IMR-90 (cell line): ENCODE results near the gene SCYGR5. TPM values are rescaled to one million over a fixed set of nuclear protein-coding genes. Genes with fewer than 3 reads are reported as not detected.
A peak's percentile ranks its signal among the peaks of the same experiment; 100 is the strongest.

ENCODE experiments used
- ATAC-seq: fragments of 200-7000 bp; cut with Tn5 transposase; 2 replicates; pipeline ENCODE4 v1.9.1; 2020; ENCODE audit warnings: low read depth, mild to moderate bottlenecking, moderate library complexity
- BruUV-seq: library from RNA; stranded (reverse); fragments of 400-500 nt; replicated peaks from 2 replicates; lab custom pipeline; 2021; lab: Mats Ljungman, UMichigan
- CTCF ChIA-PET: fragments of 300-600 bp; formaldehyde crosslinking; extraction: SDS; loops from one replicate; lab custom pipeline; 2021; ENCODE audit warnings: antibody characterized with exemption; lab: Yijun Ruan, JAX
- POLR2A ChIA-PET: fragments of 300-600 bp; sonication (Branson Sonifier 250); formaldehyde crosslinking; loops from one replicate; lab custom pipeline; 2022; ENCODE audit warnings: antibody characterized with exemption; ENCODE audit not compliant: unreplicated experiment; lab: Charles Lee
- DNase-seq: peaks from one replicate; pipeline ENCODE4 v3.0.0; 2013
- H2AFZ ChIP-seq: replicated peaks from 2 replicates; pipeline ENCODE3; 2013; ENCODE audit warnings: low read length, mild to moderate bottlenecking; ENCODE audit not compliant: poor library complexity
- H2AK5ac ChIP-seq: 2 replicates; pipeline ENCODE4 v1.6.1; 2013; ENCODE audit warnings: low read depth, low read length, inconsistent platforms
- H2AK9ac ChIP-seq: replicated peaks from 2 replicates; pipeline ENCODE3; 2013; ENCODE audit warnings: mild to moderate bottlenecking, low read depth, low read length, moderate library complexity; ENCODE audit not compliant: poor library complexity
- H2BK120ac ChIP-seq: 2 replicates; pipeline ENCODE4 v1.6.1; 2013; ENCODE audit warnings: low read depth, low read length, inconsistent platforms
- H2BK15ac ChIP-seq: 3 replicates; pipeline ENCODE4 v1.6.1; 2013; ENCODE audit warnings: low read depth, low read length, inconsistent platforms
- H2BK20ac ChIP-seq: 2 replicates; pipeline ENCODE4 v1.6.1; 2013; ENCODE audit warnings: low read depth, mild to moderate bottlenecking, inconsistent platforms, low read length, moderate library complexity
- H2BK5ac ChIP-seq: 2 replicates; pipeline ENCODE4 v1.6.1; 2013; ENCODE audit warnings: mild to moderate bottlenecking, low read depth, low read length, inconsistent platforms; ENCODE audit not compliant: poor library complexity, severe bottlenecking
- H3K14ac ChIP-seq: replicated peaks from 2 replicates; pipeline ENCODE4 v1.6.1; 2013; ENCODE audit warnings: low read depth, low read length, inconsistent platforms
- H3K18ac ChIP-seq: 2 replicates; pipeline ENCODE4 v1.6.1; 2013; ENCODE audit warnings: low read depth, low read length, control low read depth
- H3K23ac ChIP-seq: 2 replicates; pipeline ENCODE4 v1.6.1; 2013; ENCODE audit warnings: low read depth, low read length, inconsistent platforms
- H3K27ac ChIP-seq: 2 replicates; pipeline ENCODE4 v1.5.1; 2013; ENCODE audit warnings: mild to moderate bottlenecking, control low read depth, low read length; ENCODE audit not compliant: insufficient read depth
- H3K27me3 ChIP-seq: 2 replicates; pipeline ENCODE4 v1.6.1; 2013; ENCODE audit warnings: low read length; ENCODE audit not compliant: control insufficient read depth, insufficient read depth
- H3K36me3 ChIP-seq: 2 replicates; pipeline ENCODE4 v1.6.1; 2013; ENCODE audit warnings: low read length, mixed read lengths; ENCODE audit not compliant: control insufficient read depth, insufficient read depth
- H3K4ac ChIP-seq: 2 replicates; pipeline ENCODE4 v1.6.1; 2013; ENCODE audit warnings: low read depth, low read length, inconsistent platforms
- H3K4me1 ChIP-seq: 2 replicates; pipeline ENCODE4 v1.6.1; 2013; ENCODE audit warnings: low read length, mixed read lengths; ENCODE audit not compliant: control insufficient read depth, insufficient read depth
- H3K4me2 ChIP-seq: 2 replicates; pipeline ENCODE4 v1.6.1; 2013; ENCODE audit warnings: low read depth, mild to moderate bottlenecking, control low read depth, low read length, moderate library complexity
- H3K4me3 ChIP-seq: 2 replicates; pipeline ENCODE4 v1.5.1; 2013; ENCODE audit warnings: low read depth, mild to moderate bottlenecking, control low read depth, low read length, moderate library complexity; ENCODE audit not compliant: insufficient read depth
- H3K56ac ChIP-seq: 2 replicates; pipeline ENCODE4 v1.6.1; 2013; ENCODE audit warnings: low read length, inconsistent platforms; ENCODE audit not compliant: insufficient read depth; ENCODE audit errors: extremely low read depth
- H3K79me1 ChIP-seq, 2 experiments: 2 replicates each; pipeline ENCODE4 v1.6.1; 2013; ENCODE audit warnings: low read length in 2 of 2, inconsistent platforms in 1 of 2, low read depth in 1 of 2
- H3K9ac ChIP-seq: 2 replicates; pipeline ENCODE4 v1.6.1; 2013; ENCODE audit warnings: low read depth, low read length, control low read depth
- H3K9me1 ChIP-seq: 2 replicates; pipeline ENCODE4 v1.6.1; 2013; ENCODE audit warnings: low read length, inconsistent platforms; ENCODE audit not compliant: insufficient read depth
- H3K9me3 ChIP-seq: 2 replicates; pipeline ENCODE4 v1.6.1; 2013; ENCODE audit warnings: low read length; ENCODE audit not compliant: control insufficient read depth, insufficient read depth
- H4K20me1 ChIP-seq: 2 replicates; pipeline ENCODE4 v1.6.1; 2013; ENCODE audit warnings: low read length, inconsistent platforms; ENCODE audit not compliant: insufficient read depth
- H4K5ac ChIP-seq: 2 replicates; pipeline ENCODE4 v1.6.1; 2013; ENCODE audit warnings: mild to moderate bottlenecking, low read depth, low read length, control low read depth
- H4K8ac ChIP-seq, 2 experiments: 2 replicates each; pipeline ENCODE4 v1.6.1; 2013; ENCODE audit warnings: low read depth in 2 of 2, low read length in 2 of 2, control low read depth in 1 of 2, inconsistent platforms in 1 of 2
- H4K91ac ChIP-seq: 2 replicates; pipeline ENCODE4 v1.6.1; 2013; ENCODE audit warnings: low read depth, low read length, inconsistent platforms; ENCODE audit not compliant: insufficient read depth
- CEBPB ChIP-seq: IDR thresholded peaks from 2 replicates; pipeline ENCODE4 v1.6.1; 2012; ENCODE audit warnings: low read depth, low read length, improper control_type of control experiment
- CTCF ChIP-seq: conservative IDR thresholded peaks from 2 replicates; pipeline ENCODE4 v1.5.1; 2012; ENCODE audit warnings: mild to moderate bottlenecking, low read depth, low read length, improper control_type of control experiment
- MAFK ChIP-seq: IDR thresholded peaks from 2 replicates; pipeline ENCODE4 v1.6.1; 2012; ENCODE audit warnings: low read depth, low read length, improper control_type of control experiment
- WGBS, 2 experiments: methylation state at CpG; one replicate each; pipeline versions ENCODE4 v1.1.5 to v1.1.7; 2013; ENCODE audit warnings: missing lambda C conversion rate in 2 of 2; ENCODE audit not compliant: insufficient read length in 1 of 2; ENCODE audit errors: extremely low coverage in 2 of 2; 5-methylcytosine and 5-hydroxymethylcytosine counted together
- dilution Hi-C: fragments of 300-500 bp; cut with HindIII; formaldehyde crosslinking; loops from one replicate; pipeline ENCODE4 v1.14.3; 2018; ENCODE audit warnings: low sequenced_read_pairs; ENCODE audit not compliant: unreplicated experiment
- in situ Hi-C: fragments of 300-500 bp; cut with MboI; formaldehyde crosslinking; loops from 3 replicates; pipeline ENCODE4 v1.14.3; 2019; ENCODE audit warnings: low sequenced_read_pairs, inconsistent platforms, mixed read lengths
- intact Hi-C: fragments of 100-400 bp; cut with micrococcal nuclease; formaldehyde crosslinking; loops from 2 replicates; pipeline ENCODE4 v1.10.0; 2022
- polyA plus RNA-seq, 3 experiments: library from polyadenylated mRNA; depleted of rRNA; stranded (reverse); fragments of >200 nt; gene quantifications; 2 replicates each; pipeline ENCODE4 v1.2.3, GENCODE V29; 2012; ENCODE audit warnings: low replicate concordance in 1 of 3
- total RNA-seq: library from RNA; depleted of rRNA; stranded (reverse); fragments of >200 nt; gene quantifications from 2 replicates; pipeline ENCODE4 v1.2.3, GENCODE V29; 2012

The SCYGR5 gene
- total and polyA plus RNA-seq, 2 of the 4 experiments (the other 2 are of a cell fraction): not detected

GRCh38 chr2:227626580-227627151 is 39.9 kb upstream of the SCYGR5 start:
- H3K9me1 ChIP-seq: no peaks in the 10 kb centered on the region
- dilution Hi-C loops (no loop called here), intact Hi-C loops (no loop called here), in situ Hi-C loops (no loop called here)
- no peak overlapping the region for H3K4ac ChIP-seq
- H3K79me1 ChIP-seq: no peaks in the 10 kb centered on the region
- H3K18ac ChIP-seq: no peak overlapping the region
- no peak overlapping the region for H4K5ac ChIP-seq
- no peak overlapping the region for H4K8ac ChIP-seq
- ATAC-seq (no peak), DNase-seq (peak; percentile 30)
- no CpG with 5 or more reads among the region's 10 CpGs for WGBS, 2 experiments
- no peak overlapping the region for H3K27ac ChIP-seq
- ChIA-PET CTCF (no interaction called here), POLR2A (no interaction called here)
- no peaks in the 10 kb centered on the region for H3K27me3 ChIP-seq
- H3K36me3 ChIP-seq: no peaks in the 10 kb centered on the region
- no peak overlapping the region for H2AFZ ChIP-seq
- no peak for TF ChIP-seq CEBPB
- no peak for TF ChIP-seq CTCF
- TF ChIP-seq MAFK: no peak
- no TSS peak for BruUV-seq
- H3K9ac ChIP-seq: no peak overlapping the region
- H2BK15ac ChIP-seq: no peak overlapping the region
- H2BK5ac ChIP-seq: no peak overlapping the region
- no peak overlapping the region for H3K4me2 ChIP-seq
- H4K91ac ChIP-seq: no peak overlapping the region
- H2BK120ac ChIP-seq: no peak overlapping the region
- H3K14ac ChIP-seq: no peak overlapping the region
- no peak overlapping the region for H3K4me3 ChIP-seq
- no peaks in the 10 kb centered on the region for H4K20me1 ChIP-seq
- no peak overlapping the region for H3K56ac ChIP-seq
- H3K9me3 ChIP-seq: no peaks in the 10 kb centered on the region
- H2AK5ac ChIP-seq: no peak overlapping the region
- H2BK20ac ChIP-seq: no peak overlapping the region
- no peak overlapping the region for H3K23ac ChIP-seq
- peaks cover 1% of the 10 kb centered on the region; the same call in 1 of the 2 replicates for H3K4me1 ChIP-seq
- no peak overlapping the region for H2AK9ac ChIP-seq
